Measurements from ENCODE around the gene CXCR6. TPM values are rescaled to one million over a fixed set of nuclear protein-coding genes. Genes with fewer than 3 reads are reported as not detected.

The CXCR6 gene
- polyA plus RNA-seq, 1 of the 3 experiments (the other 2 are of a cell fraction) = not detected

DNA sequence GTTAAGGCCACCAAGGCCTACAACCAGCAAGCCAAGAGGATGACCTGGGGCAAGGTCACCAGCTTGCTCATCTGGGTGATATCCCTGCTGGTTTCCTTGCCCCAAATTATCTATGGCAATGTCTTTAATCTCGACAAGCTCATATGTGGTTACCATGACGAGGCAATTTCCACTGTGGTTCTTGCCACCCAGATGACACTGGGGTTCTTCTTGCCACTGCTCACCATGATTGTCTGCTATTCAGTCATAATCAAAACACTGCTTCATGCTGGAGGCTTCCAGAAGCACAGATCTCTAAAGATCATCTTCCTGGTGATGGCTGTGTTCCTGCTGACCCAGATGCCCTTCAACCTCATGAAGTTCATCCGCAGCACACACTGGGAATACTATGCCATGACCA lies 3.6 kb downstream of the CXCR6 start:
- H3F3A ChIP-seq (replicated peaks; ENCODE audit: insufficient read depth) = no peaks in the 10 kb centered on the region
- H3K79me2 ChIP-seq (ENCODE audit: insufficient read depth) = no peaks in the 10 kb centered on the region
- H3K36me3 ChIP-seq (replicated peaks in 1 of 2; ENCODE audit: control insufficient read depth in 1 of 2, insufficient read depth in 2 of 2, low read length in 1 of 2) = peaks cover 3 to 56% of the 10 kb centered on the region in 2 experiments
- no peaks in the 10 kb centered on the region for H3K9me3 ChIP-seq
- H3K27me3 ChIP-seq (ENCODE audit: insufficient read depth) = no peaks in the 10 kb centered on the region
- H3K4me1 ChIP-seq (ENCODE audit: control insufficient read depth in 1 of 2, insufficient read depth in 2 of 2, low read depth in 1 of 2, low read length in 1 of 2) = peaks cover 0 to 13% of the 10 kb centered on the region in 2 experiments; a peak in 1 of 4 replicates
- H3K9me2 ChIP-seq = no peaks in the 10 kb centered on the region
- no peak overlapping the region for H3K9ac ChIP-seq
- H3K4me2 ChIP-seq = no peak overlapping the region
- DNase-seq = no peak
- WGBS (ENCODE audit: low lambda C conversion rate) = 100% methylated on average over 3 of the region's 3 CpGs
- H4K20me1 ChIP-seq (ENCODE audit: insufficient read depth) = no peaks in the 10 kb centered on the region
- TF ChIP-seq, protein P1, sequence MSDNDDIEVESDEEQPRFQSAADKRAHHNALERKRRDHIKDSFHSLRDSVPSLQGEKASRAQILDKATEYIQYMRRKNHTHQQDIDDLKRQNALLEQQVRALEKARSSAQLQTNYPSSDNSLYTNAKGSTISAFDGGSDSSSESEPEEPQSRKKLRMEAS (IDR thresholded peaks at IDR 0.05; ENCODE audit: low read depth) = no peak
- TF ChIP-seq GATA2 (CRISPR knock-in tag; IDR thresholded peaks at IDR 0.05) (no peak), MXI1 (IDR thresholded peaks at IDR 0.05; ENCODE audit: low read depth, low read length) (no peak), CHD2 (IDR thresholded peaks at IDR 0.05; ENCODE audit: low read length, partially characterized antibody) (no peak), RAD21 (IDR thresholded peaks at IDR 0.05; ENCODE audit: low read length) (no peak), POLR2AphosphoS5 (IDR thresholded peaks at IDR 0.05; ENCODE audit: low read depth, low read length) (no peak), JUND (IDR thresholded peaks at IDR 0.05) (no peak), NRF1 (IDR thresholded peaks at IDR 0.05; ENCODE audit: low read depth, low read length) (no peak), SMC3 (IDR thresholded peaks at IDR 0.05; ENCODE audit: low read depth, low read length) (no peak)
- TF ChIP-seq, protein P2, sequence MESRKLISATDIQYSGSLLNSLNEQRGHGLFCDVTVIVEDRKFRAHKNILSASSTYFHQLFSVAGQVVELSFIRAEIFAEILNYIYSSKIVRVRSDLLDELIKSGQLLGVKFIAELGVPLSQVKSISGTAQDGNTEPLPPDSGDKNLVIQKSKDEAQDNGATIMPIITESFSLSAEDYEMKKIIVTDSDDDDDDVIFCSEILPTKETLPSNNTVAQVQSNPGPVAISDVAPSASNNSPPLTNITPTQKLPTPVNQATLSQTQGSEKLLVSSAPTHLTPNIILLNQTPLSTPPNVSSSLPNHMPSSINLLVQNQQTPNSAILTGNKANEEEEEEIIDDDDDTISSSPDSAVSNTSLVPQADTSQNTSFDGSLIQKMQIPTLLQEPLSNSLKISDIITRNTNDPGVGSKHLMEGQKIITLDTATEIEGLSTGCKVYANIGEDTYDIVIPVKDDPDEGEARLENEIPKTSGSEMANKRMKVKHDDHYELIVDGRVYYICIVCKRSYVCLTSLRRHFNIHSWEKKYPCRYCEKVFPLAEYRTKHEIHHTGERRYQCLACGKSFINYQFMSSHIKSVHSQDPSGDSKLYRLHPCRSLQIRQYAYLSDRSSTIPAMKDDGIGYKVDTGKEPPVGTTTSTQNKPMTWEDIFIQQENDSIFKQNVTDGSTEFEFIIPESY (IDR thresholded peaks at IDR 0.05; ENCODE audit: borderline replicate concordance, low read depth) = no peak
- TF ChIP-seq, protein P3, sequence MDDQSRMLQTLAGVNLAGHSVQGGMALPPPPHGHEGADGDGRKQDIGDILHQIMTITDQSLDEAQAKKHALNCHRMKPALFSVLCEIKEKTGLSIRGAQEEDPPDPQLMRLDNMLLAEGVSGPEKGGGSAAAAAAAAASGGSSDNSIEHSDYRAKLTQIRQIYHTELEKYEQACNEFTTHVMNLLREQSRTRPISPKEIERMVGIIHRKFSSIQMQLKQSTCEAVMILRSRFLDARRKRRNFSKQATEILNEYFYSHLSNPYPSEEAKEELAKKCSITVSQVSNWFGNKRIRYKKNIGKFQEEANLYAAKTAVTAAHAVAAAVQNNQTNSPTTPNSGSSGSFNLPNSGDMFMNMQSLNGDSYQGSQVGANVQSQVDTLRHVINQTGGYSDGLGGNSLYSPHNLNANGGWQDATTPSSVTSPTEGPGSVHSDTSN (IDR thresholded peaks at IDR 0.05) = no peak
- TF ChIP-seq, protein P4, sequence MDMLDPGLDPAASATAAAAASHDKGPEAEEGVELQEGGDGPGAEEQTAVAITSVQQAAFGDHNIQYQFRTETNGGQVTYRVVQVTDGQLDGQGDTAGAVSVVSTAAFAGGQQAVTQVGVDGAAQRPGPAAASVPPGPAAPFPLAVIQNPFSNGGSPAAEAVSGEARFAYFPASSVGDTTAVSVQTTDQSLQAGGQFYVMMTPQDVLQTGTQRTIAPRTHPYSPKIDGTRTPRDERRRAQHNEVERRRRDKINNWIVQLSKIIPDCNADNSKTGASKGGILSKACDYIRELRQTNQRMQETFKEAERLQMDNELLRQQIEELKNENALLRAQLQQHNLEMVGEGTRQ (IDR thresholded peaks at IDR 0.05; ENCODE audit: borderline replicate concordance, low read depth, low read length) = no peak
- TF ChIP-seq, protein P5, sequence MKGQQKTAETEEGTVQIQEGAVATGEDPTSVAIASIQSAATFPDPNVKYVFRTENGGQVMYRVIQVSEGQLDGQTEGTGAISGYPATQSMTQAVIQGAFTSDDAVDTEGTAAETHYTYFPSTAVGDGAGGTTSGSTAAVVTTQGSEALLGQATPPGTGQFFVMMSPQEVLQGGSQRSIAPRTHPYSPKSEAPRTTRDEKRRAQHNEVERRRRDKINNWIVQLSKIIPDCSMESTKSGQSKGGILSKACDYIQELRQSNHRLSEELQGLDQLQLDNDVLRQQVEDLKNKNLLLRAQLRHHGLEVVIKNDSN (IDR thresholded peaks at IDR 0.05; ENCODE audit: borderline replicate concordance, low read depth) = no peak
- POLR2A ChIA-PET = no interaction called here
- CTCF ChIA-PET = interaction anchor here (1.1 kb wide), 1 partner anchor 131 kb away, joined by 5 read pairs; no protein-coding TSS in a partner anchor
- no peak overlapping the region for H3K27ac ChIP-seq (ENCODE audit: low read depth in 2 of 2, low read length in 1 of 2)
- H3K4me3 ChIP-seq (ENCODE audit: low read depth in 2 of 2, low read length in 1 of 2) = no peak overlapping the region
- no peak overlapping the region for H2AFZ ChIP-seq (ENCODE audit: low read depth)

All from SK-N-SH (cell line).